HG03060 (cell line): ENCODE measurements around the gene OR1G1.
"Not testable (repeated sequence)": the region's sequence is repeated elsewhere in the genome, so short reads cannot be mapped to it uniquely, and the experiment has no call there.

Experiments used
- ATAC-seq: cut with Tn5 transposase; IDR thresholded peaks from one replicate; pipeline ENCODE4 v1.9.1; 2021; ENCODE audit warnings: low read depth, moderate number of reproducible peaks; ENCODE audit not compliant: unreplicated experiment

OR1G1 gene

DNA sequence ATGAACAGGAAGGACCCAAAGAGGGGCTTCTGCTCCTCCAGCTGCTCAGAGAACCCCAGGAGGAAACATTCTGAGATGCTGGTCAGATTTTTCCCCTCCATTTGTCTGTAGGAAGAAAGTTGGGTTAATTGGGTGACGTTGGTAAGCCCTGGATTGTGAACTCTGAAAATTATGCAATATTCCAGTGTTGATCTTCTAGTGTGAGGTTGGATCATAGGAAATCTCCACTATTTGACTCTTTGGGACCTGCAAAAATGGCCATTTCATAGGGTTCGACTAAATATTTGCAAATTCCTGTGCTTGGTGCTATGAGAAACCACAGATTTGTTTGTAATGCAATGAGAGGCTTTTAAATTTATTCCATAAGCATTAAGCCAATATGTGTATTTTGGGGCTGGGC lies at the start of gene OR1G1:
TSS of gene OR1G1 (minus strand) at position 101 of the 400 bp plus-strand sequence. CDS start at position 101, 0 bp downstream.
- no peak for ATAC-seq

GRCh38 chr17:3167574-3167973 lies 40.2 kb upstream of the OR1G1 start:
- no peak for ATAC-seq

GRCh38 chr17:3157218-3157617 lies 29.9 kb upstream of the OR1G1 start:
- ATAC-seq: no peak

- ATAC-seq: not testable (repeated sequence)
Measured at GRCh38 chr17:3137494-3137893, 10.1 kb upstream of the OR1G1 start.

- ATAC-seq: no peak
Measured at GRCh38 chr17:3104322-3104721, 23.0 kb downstream of the OR1G1 start, which contains the start of gene OR1D2. OR1D2 (minus strand) TSS chr17:3104422; CDS start chr17:3092996, 11,426 bp downstream.
